GF-D8 (cell line): ENCODE results near the gene OSCP1.

Source experiments
- DNase-seq: peaks from one replicate; lab custom pipeline; 2025; lab: John Stamatoyannopoulos, UW

Gene OSCP1

DNA sequence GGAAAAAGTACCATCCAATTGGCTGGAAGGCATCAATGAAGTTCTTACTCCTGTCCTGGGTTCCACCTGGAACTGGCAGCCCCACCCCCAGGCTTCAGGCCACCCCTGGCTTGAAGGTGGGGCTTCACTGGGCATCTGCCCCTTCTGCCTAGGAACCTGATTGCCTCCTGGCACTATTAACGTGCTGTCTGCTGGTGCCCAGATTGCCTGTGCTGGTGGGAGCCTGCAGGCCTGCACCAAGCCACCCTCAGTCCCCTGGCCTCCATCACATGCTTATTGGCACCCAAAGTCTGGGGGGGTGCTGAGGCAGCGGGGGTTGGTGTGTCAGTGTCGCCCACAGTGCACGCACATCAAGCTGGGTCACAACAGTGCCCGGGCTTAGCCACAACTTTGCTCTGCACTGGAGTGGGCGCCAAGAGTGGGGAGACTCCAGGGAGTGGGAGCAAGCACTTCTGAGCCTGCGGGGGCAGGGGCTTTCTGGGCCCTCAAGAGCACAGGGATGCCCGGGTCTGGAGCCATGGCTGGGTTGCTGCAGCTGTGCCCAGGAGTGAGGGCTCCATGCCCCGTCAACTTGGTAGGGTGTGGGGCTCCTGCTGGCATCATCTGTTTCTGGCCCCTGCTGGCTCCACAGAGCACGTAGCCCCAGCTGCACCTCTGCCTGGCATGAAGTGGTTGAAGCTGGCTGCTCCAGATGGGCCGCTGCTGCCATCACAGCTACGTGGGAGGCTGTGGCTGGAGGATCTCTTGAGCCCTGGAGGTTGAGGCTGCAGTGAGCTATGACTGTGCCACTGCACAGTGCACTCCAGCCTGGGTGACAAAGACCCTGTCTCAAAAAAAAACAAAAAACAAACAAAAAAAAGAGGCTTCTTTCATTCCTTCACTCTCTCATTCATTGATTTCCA, 48.4 kb downstream of the OSCP1 start:
- DNase-seq, result no peak

DNA sequence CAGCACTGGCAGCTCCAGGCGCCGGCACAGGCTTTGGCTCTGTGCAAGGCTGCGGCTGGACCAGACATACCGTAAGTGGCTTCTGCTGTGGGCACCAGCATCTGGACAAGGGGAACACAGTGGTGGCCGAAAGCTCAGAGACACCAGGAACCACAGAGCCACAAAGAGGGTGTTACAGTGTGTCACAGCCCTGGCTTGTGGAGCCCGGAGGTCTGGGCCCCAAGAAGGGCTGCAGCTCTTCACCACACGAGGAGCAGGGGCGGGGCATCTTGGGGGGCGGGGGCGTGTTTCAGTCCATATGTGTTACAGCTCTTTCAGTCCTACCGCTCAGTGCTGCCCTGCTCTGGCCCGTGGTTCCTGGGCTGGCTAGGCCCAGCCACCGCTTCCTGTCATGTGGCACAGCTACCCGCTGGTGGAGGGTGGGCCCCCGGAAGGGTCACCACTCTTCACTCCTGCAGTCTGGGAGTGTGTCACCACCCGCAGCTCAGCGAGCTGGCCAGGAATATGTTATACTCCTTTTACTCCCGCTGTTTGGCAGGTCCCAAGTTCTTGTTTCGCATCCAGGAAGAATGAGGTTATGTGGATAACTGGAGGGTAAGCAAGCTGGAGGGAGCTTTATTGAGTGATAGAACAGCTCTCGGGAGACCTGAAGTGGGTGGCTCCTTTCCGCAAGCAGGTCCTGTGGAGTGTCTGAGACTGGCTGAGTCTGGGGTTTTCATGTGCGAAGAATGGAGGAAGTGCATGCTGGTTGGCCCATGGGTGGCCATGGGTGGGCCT, 49.2 kb downstream of the OSCP1 start:
- peak; percentile 69 for DNase-seq

DNA sequence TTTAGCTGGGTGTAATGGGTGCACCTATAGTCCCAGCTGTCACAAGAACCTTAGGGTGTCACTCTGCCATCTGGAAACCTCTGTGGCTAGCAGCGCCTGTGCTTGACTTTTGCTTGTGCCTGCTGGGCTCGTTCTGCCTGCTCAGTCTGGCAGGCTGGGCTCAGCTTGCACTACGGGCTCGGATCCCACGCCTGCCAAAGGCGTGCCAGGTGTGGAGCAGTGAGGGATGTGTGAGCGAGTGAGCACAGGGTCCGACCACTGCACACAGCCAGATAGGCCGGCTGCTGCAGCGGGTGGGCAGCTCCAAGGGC, 49.8 kb downstream of the OSCP1 start:
- DNase-seq, result no peak

DNA sequence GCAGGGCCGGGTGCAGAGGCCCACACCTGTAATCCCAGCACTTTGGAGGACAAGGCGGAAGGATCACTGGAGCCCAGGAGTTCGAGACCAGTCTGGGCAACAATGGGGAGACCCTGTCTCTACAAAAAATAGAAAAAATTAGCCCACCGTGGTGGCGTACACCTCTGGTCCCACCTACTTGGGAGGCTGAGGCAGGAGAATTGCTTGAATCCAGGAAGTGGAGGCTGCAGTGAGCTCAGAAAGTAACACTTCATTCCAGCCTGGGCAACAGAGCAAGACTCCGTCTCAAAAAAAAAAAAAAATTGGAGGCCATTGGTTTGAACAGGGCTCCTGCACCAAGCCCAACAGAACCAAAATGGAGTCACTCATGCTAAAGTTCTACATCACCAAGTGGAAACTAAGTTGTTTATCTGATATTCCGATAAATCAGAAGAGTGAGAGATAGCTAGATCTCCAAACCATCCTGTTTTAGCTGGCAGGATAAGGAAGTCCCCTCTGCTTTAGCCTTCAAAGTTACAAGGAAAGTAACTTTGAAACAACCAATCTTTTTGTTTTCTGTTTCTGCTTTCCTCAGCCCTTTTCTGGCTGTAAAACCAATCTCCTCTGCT, 51.8 kb downstream of the OSCP1 start:
- DNase-seq, result no peak

DNA sequence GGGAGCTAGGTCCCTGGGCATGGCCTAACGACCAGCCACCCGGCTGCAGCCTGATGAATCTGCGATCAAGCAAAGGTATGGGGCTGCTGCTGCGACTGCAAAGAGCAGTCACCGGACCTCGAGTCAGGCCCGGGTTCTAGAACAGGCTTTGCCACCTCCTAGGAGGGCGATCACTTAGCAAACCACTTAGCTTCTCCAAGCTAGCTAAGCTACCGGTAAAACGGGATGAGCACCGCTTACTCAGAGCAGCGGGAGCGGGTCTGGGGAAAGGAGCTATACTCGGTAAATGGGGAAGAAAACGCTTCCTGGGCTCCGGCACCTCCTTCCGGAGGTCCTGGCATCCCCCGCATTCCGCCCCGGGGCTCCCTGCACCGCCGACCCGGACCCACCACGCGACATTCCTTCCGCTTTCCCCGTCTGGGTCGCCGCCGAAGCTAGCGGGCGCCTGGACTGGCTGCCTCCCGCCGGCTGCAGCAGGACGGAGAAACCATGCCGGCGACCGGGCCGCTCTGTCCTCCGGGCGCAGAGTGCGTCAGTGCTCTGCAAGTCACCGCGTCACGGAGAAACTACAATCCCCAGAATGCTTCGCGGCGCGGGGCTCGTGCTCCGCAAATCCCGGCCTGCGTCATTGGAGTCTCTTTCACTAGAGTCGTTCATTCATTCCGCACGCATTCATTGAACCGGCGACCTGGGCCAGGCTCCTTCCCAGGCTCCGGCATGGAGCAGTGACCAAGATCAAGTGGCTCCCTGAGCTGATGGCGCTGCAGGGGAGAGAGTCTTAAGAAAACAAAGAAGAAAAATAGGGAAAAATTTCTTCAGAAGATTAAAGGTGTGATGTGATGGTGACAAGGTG, 52.6 kb downstream of the OSCP1 start, which contains the start of gene LSM10:
LSM10 (minus strand) TSS at position 531 of the 853 bp plus-strand sequence. CDS start 3,779 bp downstream, outside the sequence.
- peak; percentile 68 for DNase-seq

DNA sequence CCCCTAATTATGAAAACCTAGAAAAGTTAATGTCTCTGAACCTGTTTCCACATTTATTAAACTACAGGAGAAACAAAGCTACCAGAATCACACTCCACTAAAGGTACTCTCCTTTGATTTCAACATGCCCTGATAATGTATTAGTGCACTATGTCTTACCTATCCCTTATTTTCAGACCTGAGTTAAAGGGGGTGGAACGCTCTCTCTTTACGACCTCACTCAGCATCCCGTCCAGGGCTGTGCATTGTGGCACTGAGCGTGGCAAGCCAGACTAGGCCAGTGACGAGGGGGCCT, 53.2 kb downstream of the OSCP1 start:
- DNase-seq, result no peak

DNA sequence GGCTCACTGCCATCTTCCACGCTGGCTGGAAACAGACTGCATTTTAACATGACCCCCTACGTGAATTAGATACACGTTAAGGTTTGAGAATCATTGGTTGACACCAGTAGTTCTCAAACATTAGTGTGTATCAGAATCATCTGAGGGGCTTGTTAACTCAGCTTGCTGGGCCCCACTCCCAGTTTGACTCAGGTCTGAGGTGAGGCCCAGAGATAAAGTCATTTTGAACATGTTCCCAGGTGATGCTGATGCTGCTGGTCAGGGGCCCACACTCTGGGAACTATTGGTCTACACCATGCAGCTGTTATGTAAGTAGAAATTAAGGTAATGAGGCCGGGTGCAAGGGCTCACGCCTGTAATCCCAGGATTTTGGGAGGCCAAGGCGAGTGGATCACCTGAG, 53.9 kb downstream of the OSCP1 start:
- no peak for DNase-seq

DNA sequence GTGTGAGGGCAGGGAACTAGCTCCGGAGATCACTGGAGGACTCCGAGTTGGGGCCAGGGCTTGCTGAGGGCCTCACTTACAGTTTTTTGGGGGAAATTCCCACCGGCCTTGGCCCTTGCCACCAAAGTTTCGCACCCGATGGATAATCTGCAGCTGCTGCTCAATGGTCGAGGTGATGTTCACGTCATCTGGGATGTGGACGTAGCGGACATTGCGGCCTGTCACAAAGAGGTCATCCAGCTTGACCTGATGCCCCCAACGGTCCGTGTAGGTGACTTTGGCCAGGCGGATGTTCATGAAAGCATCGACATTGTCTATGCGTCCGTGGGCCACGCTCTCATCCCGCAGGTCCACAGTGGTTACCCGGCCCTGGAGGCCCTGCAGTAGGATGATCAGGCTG, 56.6 kb downstream of the OSCP1 start:
- no peak for DNase-seq

DNA sequence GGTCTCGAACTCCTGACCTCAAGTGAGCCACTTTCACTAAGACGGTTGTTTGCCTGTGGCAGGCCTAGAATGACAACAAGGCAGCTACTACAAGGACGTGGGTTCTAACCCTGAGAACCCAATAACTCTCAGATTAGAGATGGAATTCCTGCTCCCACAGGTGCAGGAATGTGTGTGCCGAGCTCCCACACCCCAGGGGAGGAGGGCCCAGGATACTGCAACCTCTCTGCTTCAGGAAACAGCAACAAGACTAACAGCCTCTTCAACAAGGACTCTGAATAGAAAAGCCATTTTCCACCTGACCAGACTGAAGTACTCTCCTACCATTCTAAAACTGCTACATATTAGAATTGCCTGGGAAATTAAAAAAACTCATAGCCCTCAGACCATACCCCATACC, 57.4 kb downstream of the OSCP1 start:
- DNase-seq, result no peak

DNA sequence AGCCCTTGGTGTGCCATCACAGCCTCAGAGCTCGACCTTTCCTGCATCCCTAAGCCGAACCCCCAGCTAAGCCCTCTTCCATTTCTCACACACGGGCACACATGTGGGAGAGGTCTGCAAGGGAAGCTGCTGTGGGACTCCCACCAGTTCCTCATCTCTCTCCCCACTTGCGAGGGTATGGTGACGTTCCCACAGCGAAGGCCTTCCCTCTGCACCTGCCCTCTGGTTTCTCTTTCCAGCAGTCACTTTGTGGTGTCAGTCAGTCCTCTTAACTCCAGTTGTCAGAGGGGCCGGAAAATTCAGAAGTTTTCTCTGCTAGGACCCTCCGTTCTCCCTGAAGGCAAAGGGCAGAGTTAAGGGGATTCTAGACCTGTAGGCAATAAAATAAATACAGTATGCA, 59.0 kb downstream of the OSCP1 start:
- DNase-seq, result no peak

DNA sequence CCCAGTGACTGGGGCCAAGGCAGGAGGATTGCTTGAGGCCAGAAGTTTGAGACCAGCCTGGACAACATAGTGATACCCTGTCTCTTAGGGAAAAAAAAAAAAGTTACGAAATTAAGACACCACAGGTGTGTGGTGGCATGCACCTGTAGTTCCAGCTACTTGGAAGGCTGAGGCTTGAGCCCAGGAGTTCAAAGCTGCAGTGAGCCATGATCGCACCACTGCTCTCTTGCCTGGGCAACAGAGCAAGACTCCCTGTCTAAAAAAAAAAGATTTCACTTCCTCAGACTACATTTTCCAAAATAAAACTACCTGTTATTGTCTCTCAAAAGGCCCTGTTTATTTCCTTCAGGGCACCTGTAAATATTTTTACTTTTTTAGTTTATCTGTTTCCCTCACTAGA, 59.8 kb downstream of the OSCP1 start:
- no peak for DNase-seq

DNA sequence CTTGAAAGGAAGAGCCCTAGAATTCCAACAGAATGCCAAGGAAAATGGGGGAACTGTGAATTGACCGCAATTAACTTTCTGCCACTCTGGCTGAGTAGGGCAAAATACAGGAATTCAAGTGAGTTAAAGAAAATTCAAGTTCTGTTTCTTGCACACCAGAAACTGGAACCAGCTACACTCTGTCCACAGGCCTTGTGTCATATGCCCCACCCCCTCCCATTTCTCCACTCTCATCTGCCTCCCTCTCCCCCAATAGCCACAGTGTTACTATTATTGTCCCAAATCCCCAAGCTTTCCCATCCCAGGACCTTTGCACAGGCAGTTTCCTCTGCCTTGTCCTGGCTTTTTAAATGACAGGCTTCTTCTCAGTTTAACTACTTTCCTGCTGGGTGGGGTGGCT, 60.3 kb downstream of the OSCP1 start:
- no peak for DNase-seq

DNA sequence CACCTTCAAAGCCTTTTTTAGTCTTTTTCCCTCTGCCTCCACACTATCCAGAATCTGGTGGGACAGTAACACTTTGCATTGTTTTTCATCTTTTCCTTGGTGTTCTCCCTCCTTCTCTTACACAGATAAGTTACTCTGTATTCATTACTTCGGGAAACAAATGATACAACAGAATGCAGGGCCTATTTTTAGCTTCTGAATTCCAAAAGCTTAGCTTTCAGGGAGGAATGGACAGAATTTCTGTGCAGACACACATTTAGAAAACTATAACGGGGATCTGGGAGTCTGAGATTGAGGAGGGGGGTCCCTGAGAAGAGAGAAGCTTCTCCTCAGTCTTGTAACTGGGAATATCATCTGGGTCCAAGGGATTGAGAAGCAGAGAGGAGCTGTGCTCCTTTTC, 61.0 kb downstream of the OSCP1 start:
- no peak for DNase-seq

DNA sequence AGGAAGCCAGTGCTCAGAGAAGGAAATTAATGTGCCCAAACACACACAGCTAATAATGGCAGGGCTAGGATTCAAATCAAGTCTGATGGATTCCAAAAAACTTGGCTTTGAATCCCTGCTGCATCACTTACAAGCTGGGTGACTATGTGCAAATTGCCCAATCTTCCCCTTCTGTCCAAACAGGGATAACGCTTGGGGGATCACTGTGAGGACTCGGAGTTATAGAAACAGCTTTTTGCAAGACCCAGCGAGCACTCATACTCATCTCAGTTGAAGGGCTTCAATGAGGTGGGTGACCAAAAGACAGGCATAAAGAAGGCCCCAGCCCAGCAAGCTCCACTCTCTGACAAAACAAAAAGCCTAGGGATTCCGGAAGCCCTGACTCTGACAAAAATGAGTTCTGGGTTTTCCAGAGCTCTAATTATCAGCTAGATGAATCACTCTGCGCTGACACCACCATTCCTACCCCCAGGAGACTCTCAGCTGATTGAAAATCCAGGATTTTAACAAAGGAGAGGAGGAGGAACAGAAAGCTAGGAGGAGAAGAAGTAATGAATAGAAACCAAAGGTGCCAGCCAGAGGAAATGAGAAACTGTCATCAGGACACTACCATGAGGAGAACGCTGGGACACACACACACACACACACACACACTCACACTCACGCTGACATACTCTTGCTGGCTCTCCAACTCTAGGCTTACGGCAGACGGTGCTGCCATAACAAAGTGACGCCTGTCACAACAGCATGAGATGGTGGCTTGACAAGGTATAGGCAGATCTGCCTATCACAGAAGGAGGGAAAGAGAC, 62.9 kb downstream of the OSCP1 start:
- peak; percentile 2 for DNase-seq

DNA sequence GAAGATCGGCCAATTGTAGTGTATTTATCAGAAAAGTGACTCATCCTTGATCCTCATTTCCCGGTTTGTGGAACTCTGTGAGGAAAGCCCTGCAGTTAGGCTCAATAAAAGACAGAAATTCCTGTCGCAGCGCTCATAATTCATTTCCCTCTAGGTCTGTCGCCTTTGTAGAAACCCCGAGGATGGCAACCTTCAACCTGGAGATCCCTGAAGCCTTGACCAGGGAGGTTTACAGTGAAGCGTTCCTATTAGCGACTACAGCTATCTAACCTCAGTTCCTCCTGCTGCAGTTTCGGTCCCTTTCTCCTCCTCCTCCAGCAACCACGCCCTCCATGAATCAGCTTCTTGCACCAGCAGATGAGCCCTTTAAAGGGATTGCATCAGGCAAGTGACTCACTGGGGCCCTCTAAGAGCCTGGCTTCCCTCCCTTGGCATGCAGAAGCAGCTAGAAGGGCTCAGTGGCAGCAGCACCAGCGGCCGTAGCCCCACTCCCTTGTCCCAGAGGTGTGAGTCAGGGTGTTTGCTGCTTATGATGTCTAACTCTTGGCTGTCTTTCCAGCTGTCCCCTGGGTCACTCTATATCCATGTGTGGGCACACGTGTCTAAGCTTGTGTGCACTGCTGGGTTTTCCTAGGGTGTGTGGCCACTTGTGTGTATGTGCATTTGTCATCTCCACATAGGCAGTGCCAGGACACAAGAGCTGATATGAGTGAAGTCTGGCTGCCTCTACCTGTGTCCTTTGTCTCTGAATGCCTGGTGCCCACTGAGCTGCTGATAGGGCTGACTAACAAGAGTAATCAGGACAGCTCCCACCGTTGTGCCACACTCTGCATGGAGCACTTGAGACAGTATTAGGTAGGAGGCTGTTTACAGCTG, 63.7 kb downstream of the OSCP1 start:
- peak; percentile 96 for DNase-seq

DNA sequence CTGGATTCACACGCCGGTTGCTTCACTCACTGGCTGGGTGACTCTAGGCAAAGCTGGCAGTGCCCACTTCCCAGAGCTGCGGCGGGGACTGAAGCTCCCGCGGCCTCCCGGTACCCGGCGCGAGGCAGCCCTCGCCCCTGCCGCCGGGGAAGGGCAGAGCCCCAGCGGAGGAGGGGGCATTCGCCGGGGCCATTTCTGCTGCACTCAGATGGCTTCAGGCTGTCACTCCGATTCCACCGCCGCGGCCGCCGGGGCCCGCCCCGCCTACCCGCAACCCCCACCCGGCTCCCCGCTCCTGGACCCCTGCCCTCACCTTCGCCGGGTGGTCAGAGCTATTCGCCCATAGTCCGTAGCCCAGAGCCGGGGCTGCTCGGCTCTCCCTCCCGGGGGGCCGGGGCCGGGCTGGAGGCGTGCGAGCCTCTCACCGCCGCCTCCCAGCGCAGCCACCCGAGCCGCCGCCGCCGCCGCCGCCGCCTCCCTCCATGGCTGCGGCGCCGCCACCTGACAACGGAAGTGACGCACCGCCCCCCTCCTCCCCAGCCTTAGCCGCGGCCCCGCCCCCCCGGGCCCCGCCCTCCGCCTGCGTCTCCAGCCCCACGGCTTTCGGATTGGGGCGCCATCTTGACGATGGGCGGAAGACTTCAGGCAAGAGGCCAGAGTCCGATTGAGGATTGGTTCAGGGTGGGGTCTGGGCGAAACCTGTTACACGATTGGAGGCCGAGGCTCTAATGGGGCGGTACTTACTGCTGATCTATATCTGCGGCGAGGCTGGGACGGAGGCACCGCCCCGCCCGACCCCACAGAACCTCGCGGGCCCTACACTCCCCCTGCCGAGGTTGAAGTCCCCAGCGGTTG, 64.6 kb downstream of the OSCP1 start, which contains the start of gene STK40:
STK40 (minus strand) TSS at position 515 of the 855 bp plus-strand sequence. CDS start 24,592 bp downstream, outside the sequence.
- peak; percentile 97 for DNase-seq

DNA sequence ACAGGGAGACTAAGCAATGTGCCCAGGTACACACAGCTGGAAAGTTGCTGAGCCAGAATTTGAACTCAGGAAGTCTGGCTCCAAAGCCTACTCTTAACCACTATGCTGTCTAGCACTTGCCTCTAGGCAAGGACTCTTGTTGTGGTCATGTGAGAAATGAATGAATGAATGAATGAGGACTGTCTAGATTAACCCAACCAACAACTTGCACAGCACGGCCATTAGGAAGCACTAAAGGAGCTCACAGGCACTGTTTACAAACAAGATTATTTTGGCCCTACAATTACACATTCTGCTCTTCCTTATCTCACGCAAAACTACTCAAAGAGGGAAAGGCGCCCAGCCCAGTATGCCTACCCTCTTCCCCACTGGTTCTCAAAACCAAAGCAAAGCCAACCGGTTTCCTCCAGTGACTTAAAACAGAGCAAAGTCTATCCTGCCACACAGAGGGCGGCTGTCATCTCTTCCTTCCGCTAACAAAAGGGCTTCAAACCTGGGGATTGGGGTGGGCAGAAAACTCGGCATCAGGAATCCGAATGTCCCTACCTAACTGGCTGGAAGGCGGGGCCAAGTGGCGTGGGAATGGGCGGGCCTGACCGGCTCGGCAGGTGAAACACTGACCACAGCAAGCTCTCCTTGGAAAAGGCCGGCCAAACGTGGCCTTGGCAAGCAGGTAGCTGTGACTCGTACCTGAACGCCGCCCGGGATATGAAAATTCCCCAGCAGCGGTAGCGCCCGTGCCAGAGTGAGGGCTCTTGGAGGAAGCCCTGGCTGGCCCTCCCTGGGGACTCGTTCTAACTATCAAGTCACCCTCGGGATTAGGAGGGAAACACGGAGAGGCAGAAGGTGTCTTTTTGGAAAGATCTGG, 65.5 kb downstream of the OSCP1 start:
- peak; percentile 44 for DNase-seq

DNA sequence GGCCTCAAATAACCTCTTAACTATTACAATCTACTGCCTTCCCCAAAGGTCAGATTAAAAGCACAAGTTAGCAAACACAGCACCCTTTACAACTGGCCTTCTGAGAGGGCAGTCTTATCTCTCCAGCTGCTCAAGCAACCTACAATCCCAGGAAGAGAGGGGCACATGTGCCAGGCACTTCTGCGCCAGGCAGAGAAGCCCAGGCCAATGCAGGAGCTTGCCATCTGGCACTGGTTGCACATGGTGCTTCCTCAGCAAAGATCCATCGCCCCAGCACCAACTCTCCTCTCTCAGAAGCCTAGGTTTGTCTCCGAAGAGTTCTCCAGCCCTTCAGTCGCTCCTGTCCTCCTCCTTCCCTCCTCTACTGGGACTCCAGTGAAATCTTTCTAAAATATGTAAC, 67.0 kb downstream of the OSCP1 start:
- DNase-seq, result no peak
